GM21360 (cell line): ENCODE data around the gene PALS2.

Experiments used
- ATAC-seq: cut with Tn5 transposase; IDR thresholded peaks from one replicate; pipeline ENCODE4 v1.9.1; 2021; ENCODE audit warnings: mild to moderate bottlenecking, moderate library complexity; ENCODE audit not compliant: unreplicated experiment

Gene PALS2

DNA sequence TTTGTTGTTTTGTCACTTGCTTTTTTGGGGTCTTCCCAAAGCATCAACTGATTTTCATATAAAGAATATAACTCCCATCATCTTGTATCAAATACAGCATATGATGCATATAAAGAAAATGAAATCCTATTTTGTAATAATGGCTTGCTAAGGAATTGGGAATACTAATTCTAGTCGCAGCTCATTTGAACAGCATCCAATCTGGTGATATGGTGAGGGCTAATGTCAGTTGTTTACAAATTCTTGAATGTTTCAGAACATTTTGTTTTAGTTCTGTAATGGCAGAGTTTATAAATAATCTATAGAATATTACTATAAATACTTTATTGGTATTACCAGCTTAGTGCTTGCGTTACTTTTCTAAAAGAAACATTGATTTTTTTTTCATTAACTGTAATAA, 8.9 kb downstream of the PALS2 start:
- no peak for ATAC-seq

- ATAC-seq = peak; percentile 70
These were observed 14.6 kb downstream of the PALS2 start for GRCh38 chr7:24587853-24588252.

DNA sequence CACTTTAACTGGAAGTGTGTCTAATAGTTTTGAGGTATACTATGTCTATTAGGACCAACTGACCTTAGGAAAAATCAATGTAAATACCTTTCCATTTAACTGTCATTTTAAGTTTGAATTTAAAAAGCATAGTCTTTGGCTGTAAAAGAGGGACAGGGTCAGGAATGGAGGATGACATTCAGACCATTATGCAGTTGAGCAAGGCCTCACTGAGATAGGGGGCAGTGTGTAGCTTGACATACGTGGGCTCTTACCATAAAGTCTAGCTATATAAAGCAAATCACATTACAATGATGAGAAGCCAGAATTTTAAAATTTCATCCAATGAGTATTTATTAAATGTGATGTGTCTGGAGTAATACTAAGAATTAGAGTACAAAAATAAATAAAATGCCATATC, 17.9 kb downstream of the PALS2 start:
- no peak for ATAC-seq

GRCh38 chr7:24595671-24596418, 22.6 kb downstream of the PALS2 start:
- ATAC-seq = peak; percentile 60

DNA sequence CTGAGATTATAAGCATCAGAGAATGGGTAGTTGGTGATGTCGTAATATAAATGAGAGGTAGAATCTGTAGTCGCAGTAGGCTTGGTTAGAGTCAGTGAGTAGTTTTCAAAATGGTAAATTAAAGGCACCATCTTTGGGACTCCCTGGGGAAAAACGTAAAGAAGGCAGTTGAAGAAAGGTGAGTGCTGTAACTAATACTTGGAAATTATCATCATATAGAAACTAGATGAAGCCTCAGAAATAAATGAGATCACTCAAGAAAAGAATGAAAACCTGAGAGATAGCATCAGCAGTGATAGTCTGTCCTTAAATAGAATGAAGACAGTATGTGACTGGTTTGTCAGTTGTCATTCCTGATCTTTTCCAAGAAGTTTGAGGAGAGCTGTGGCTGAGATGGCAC, 23.8 kb downstream of the PALS2 start:
- ATAC-seq = peak; percentile 48

GRCh38 chr7:24601600-24601999, 28.3 kb downstream of the PALS2 start:
- no peak for ATAC-seq

DNA sequence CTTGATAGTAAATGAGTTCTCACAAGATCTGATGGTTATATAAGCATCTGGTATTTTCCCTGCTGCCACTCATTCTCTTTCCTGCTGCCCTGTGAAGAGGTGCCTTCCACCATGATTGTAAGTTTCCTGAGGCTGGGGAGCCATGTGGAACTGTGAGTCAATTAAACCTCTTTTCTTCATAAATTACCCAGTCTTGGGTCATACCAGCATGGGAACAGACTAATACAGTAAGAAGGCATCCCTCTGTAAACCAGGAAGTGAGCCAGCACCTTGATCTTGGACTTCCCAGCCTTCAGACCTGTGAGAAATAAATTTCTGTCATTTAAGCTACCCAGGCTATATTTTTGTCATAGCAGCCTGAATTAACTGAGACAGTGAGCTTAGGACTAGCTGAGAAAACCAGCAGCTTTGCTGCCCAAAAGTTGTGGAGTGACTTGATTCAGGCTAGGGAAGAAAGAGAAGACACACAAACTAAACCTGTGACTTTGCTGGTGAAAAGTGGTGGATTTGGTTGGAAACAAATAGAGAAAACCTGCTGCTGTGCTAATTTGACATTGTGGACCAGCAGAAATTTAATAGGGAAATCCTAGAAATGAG, 29.7 kb downstream of the PALS2 start:
- ATAC-seq = no peak

DNA sequence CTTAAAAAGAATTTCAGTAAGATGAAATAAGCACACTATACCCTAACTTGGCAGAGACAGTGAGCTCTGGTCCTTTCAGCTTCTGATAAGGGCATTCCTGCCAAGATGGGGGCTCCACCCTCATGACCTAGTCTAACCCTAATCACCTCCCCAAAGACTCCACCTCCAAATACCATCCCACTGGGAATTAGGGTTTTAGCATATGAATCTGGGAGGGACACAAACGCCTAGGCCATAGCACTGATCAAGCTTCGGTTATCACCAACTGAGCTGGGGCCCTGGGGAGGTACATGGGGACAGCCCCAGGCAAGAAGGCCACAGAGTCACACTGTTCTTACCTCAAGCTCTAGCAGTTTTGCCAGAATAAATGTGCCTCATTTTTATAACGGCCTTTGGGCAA, 31.4 kb downstream of the PALS2 start:
- ATAC-seq = no peak

DNA sequence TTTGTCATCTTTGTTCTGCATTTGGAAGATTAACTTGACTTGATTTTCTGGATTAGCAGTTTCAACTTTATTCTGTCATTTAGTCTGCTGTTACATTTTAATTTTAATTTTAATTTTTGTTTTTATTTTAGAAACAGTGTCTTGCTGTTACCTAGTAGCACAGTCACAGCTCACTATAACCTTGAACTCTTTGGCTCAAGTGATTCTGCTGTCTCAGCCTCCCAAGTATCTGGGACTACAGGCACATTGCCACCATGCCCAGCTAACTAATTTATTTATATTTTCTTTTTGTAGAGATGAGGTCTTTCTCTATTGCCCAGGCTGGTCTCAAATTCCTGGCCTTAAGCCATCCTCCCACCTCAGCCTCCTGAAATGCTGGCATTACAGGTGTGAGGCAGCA, 35.3 kb downstream of the PALS2 start:
- ATAC-seq = no peak

- ATAC-seq = no peak
These were observed 35.8 kb downstream of the PALS2 start for GRCh38 chr7:24609059-24609458.

DNA sequence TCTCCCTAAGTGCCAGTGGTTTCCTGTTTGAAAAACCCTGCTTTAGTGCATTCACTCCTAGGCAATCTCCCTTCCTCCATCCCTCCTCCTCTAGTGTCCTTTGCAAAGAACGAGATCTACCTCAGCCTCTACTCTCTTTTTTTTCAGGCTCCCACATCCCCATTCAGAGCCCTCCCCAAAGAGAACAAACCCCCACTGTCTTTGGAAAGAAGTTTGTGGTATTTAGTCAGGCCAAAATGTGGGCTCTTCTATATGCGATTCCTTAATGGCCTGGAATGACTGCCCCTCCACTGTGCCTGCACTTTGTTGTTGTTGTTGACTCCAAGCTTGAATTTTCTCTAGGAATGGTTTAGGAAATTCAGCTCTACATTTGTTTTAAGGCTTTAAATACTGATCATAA, 36.3 kb downstream of the PALS2 start:
- ATAC-seq = no peak

DNA sequence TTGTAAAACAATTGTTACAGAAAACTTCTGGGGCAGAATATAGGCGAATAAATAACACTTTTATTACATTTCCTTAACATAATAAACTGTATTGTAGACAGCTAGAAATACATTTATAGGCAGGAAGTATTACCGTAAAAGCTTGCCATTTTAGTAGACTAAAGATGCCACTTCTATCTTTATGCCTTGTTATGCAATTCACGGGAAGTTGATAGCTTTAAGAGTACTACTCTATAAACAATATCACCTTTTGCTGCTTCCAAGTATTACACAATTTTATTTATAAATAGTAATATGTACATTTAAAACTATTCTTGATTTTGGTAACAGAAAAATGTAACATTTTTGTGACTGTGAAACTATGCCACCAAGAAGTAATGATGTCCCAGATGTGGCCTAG, 37.9 kb downstream of the PALS2 start:
- no peak for ATAC-seq

- ATAC-seq = no peak
These were observed 44.8 kb downstream of the PALS2 start for GRCh38 chr7:24617957-24618616.

DNA sequence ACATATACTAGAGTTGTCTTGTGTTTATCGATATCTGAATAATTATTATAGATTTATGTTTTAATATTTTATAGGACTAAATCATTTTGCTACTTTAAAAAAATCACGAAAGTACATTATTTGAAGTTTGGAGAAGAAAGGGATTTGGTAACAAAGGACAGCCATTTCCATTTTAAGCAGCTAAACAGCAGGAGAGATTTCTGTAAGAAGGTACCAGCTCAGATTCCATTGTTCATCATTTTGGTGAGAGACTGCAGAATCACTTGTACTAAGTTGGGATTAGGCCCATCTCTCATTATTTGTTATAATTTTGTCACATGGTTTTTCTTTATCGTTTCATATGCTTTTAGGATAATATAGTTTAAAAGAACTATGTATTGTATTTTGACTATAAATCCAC, 46.7 kb downstream of the PALS2 start:
- no peak for ATAC-seq

DNA sequence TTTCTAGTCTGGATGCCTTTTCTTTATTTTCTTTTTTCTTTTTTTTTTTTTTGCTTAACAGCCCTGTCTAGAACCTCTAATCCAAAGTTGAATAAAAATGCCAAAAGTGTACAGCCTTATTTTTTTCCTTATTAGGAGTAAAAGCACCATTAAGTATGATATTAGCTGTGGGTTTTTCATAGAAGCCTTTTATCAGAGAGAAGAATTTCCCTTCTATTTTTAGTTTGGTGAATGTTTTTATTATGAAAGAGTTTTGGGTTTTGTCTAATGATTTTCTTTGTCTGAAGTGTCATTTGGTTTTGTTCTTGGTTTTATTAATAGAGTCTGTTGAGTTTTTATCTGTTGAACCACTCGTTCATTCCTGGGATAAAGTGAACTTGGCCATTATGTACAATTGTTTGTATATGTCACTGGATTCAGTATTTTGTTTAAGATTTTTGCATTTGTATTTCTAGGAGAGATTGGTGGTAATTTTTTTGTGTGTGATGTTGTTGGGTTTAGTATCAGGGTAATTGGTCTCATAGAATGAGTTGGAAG, 49.5 kb downstream of the PALS2 start:
- no peak for ATAC-seq
